H9 (cell line): ENCODE data around the gene TENM3. TPM values are rescaled to one million over a fixed set of nuclear protein-coding genes. Genes with fewer than 3 reads are reported as not detected.

Experiments
- DNase-seq: peaks from one replicate; pipeline ENCODE4 v3.0.0-alpha.2; 2017
- H2AFZ ChIP-seq: one replicate; pipeline ENCODE4 v1.6.1; 2013; ENCODE audit warnings: mild to moderate bottlenecking, low read length, control low read depth, moderate library complexity
- H2AK5ac ChIP-seq: 2 replicates; pipeline ENCODE4 v1.6.1; 2013; ENCODE audit warnings: low read length, control low read depth, mixed read lengths; ENCODE audit not compliant: insufficient read length
- H2BK120ac ChIP-seq: one replicate; pipeline ENCODE4 v1.6.1; 2013; ENCODE audit warnings: low read depth, mild to moderate bottlenecking, low read length, control low read depth, inconsistent platforms; ENCODE audit not compliant: poor library complexity, severe bottlenecking
- H2BK12ac ChIP-seq: 2 replicates; pipeline ENCODE4 v1.6.1; 2013; ENCODE audit warnings: low read length, control low read depth, mixed read lengths, low read depth; ENCODE audit not compliant: insufficient read length
- H2BK15ac ChIP-seq: 2 replicates; pipeline ENCODE4 v1.6.1; 2013; ENCODE audit warnings: low read depth, low read length, control low read depth
- H2BK20ac ChIP-seq: one replicate; pipeline ENCODE4 v1.6.1; 2013; ENCODE audit warnings: low read depth, mild to moderate bottlenecking, low read length, control low read depth, inconsistent platforms; ENCODE audit not compliant: poor library complexity, severe bottlenecking
- H2BK5ac ChIP-seq: 2 replicates; pipeline ENCODE4 v1.6.1; 2013; ENCODE audit warnings: low read length, control low read depth, mixed read lengths; ENCODE audit not compliant: insufficient read length
- H3K14ac ChIP-seq: 2 replicates; pipeline ENCODE4 v1.6.1; 2013; ENCODE audit warnings: low read length, control low read depth; ENCODE audit not compliant: insufficient read depth
- H3K18ac ChIP-seq: 2 replicates; pipeline ENCODE4 v1.6.1; 2013; ENCODE audit warnings: low read depth, mild to moderate bottlenecking, mixed read lengths, low read length, control low read depth; ENCODE audit not compliant: insufficient read length
- H3K23ac ChIP-seq: 2 replicates; pipeline ENCODE4 v1.6.1; 2013; ENCODE audit warnings: low read length, control low read depth, mixed read lengths, low read depth; ENCODE audit not compliant: insufficient read length
- H3K23me2 ChIP-seq: 2 replicates; pipeline ENCODE4 v1.6.1; 2013; ENCODE audit warnings: low read depth, mild to moderate bottlenecking, mixed read lengths, low read length, control low read depth; ENCODE audit not compliant: insufficient read length, poor library complexity, severe bottlenecking
- H3K27ac ChIP-seq: 2 replicates; pipeline ENCODE4 v1.5.1; 2013; ENCODE audit warnings: low read length, control low read depth, mixed read lengths, low read depth; ENCODE audit not compliant: insufficient read length
- H3K27me3 ChIP-seq: 2 replicates; pipeline ENCODE4 v1.6.1; 2013; ENCODE audit warnings: low read length, control low read depth, inconsistent platforms; ENCODE audit not compliant: insufficient read depth
- H3K4ac ChIP-seq: 2 replicates; pipeline ENCODE4 v1.6.1; 2013; ENCODE audit warnings: low read depth, mild to moderate bottlenecking, control low read depth, inconsistent platforms, low read length, moderate library complexity
- H3K4me1 ChIP-seq: 2 replicates; pipeline ENCODE4 v1.6.1; 2013; ENCODE audit warnings: low read length, control low read depth, inconsistent platforms; ENCODE audit not compliant: insufficient read depth
- H3K4me2 ChIP-seq: 2 replicates; pipeline ENCODE4 v1.6.1; 2013; ENCODE audit warnings: low read length, control low read depth, mixed read lengths; ENCODE audit not compliant: insufficient read length, insufficient read depth
- H3K56ac ChIP-seq: 2 replicates; pipeline ENCODE4 v1.6.1; 2013; ENCODE audit warnings: low read depth, mild to moderate bottlenecking, mixed read lengths, low read length, control low read depth; ENCODE audit not compliant: insufficient read length
- H3K79me1 ChIP-seq: 2 replicates; pipeline ENCODE4 v1.6.1; 2013; ENCODE audit warnings: low read depth, mild to moderate bottlenecking, moderate library complexity, low read length, control low read depth, inconsistent platforms; ENCODE audit not compliant: insufficient read depth, poor library complexity, severe bottlenecking
- H3K79me2 ChIP-seq: 2 replicates; pipeline ENCODE4 v1.6.1; 2013; ENCODE audit warnings: low read length, control low read depth, inconsistent platforms; ENCODE audit not compliant: insufficient read depth
- H3K9ac ChIP-seq: 2 replicates; pipeline ENCODE4 v1.6.1; 2013; ENCODE audit warnings: low read length, control low read depth, mixed read lengths; ENCODE audit not compliant: insufficient read length; ENCODE audit errors: extremely low read depth
- H3K9me3 ChIP-seq: one replicate; pipeline ENCODE4 v1.6.1; 2013; ENCODE audit warnings: low read depth, low read length, inconsistent platforms; ENCODE audit not compliant: control insufficient read depth
- H3T11ph ChIP-seq: one replicate; pipeline ENCODE4 v1.6.1; 2013; ENCODE audit warnings: mild to moderate bottlenecking, low read length, control low read depth, inconsistent platforms
- H4K20me1 ChIP-seq: one replicate; pipeline ENCODE4 v1.6.1; 2013; ENCODE audit not compliant: control insufficient read depth, insufficient read length, insufficient read depth
- H4K5ac ChIP-seq: 2 replicates; pipeline ENCODE4 v1.6.1; 2013; ENCODE audit warnings: low read depth, mild to moderate bottlenecking, mixed read lengths, low read length, control low read depth; ENCODE audit not compliant: insufficient read length
- H4K8ac ChIP-seq: replicated peaks from 2 replicates; pipeline ENCODE4 v1.6.1; 2013; ENCODE audit warnings: low read length, control low read depth, mixed read lengths, low read depth; ENCODE audit not compliant: insufficient read length
- H4K91ac ChIP-seq: 2 replicates; pipeline ENCODE4 v1.6.1; 2013; ENCODE audit warnings: low read depth, mild to moderate bottlenecking, moderate library complexity, mixed read lengths, low read length, control low read depth; ENCODE audit not compliant: insufficient read length
- H3K27ac Mint-ChIP-seq, 3 experiments: 2 replicates in 2 of 3; 3 replicates in 1 of 3; pipeline ENCODE4 v1.8.0; 2020 to 2021; ENCODE audit warnings: mixed read lengths in 3 of 3, mild to moderate bottlenecking in 1 of 3, moderate library complexity in 1 of 3
- H3K27me3 Mint-ChIP-seq: 2 replicates; pipeline ENCODE4 v1.8.0; 2021; ENCODE audit warnings: low read depth, mild to moderate bottlenecking, moderate library complexity, mixed read lengths
- H3K36me3 Mint-ChIP-seq, 3 experiments: 2 replicates in 2 of 3; 3 replicates in 1 of 3; pipeline ENCODE4 v1.8.0; 2020 to 2021; ENCODE audit warnings: low read depth in 3 of 3, mixed read lengths in 3 of 3; ENCODE audit not compliant: insufficient read depth in 1 of 3
- H3K4me1 Mint-ChIP-seq, 2 experiments: 2 replicates each; pipeline ENCODE4 v1.8.0; 2020; ENCODE audit warnings: mixed read lengths in 2 of 2
- H3K4me3 Mint-ChIP-seq, 2 experiments: 2 replicates in 1 of 2; 3 replicates in 1 of 2; pipeline ENCODE4 v1.8.0; 2020 to 2021; ENCODE audit warnings: mild to moderate bottlenecking in 2 of 2, mixed read lengths in 2 of 2, moderate library complexity in 1 of 2
- H3K9me3 Mint-ChIP-seq, 2 experiments: 2 replicates in 1 of 2; 3 replicates in 1 of 2; pipeline ENCODE4 v1.8.0; 2020; ENCODE audit warnings: mild to moderate bottlenecking in 2 of 2, mixed read lengths in 2 of 2, moderate library complexity in 1 of 2
- CTCF ChIP-seq: fragments of 200-600 bp; sonication (generic); conservative IDR thresholded peaks from 3 replicates; pipeline ENCODE4 v1.8.0; 2021; ENCODE audit warnings: antibody characterized with exemption, mild to moderate bottlenecking
- WGBS: extraction: QIAGEN DNeasy Blood & Tissue Kit; methylation state at CpG from one replicate; pipeline ENCODE4 v1.1.7; 2013; ENCODE audit warnings: missing lambda C conversion rate, low lambda C conversion rate, mixed read lengths; ENCODE audit not compliant: insufficient read length; ENCODE audit errors: extremely low coverage; 5-methylcytosine and 5-hydroxymethylcytosine counted together
- total RNA-seq: library from RNA; stranded (reverse); gene quantifications from 2 replicates; pipeline ENCODE4 v1.2.1, GENCODE V29; 2021

The TENM3 gene
- total RNA-seq, 1 experiment from 2014 or later, result 49.6 TPM

DNA sequence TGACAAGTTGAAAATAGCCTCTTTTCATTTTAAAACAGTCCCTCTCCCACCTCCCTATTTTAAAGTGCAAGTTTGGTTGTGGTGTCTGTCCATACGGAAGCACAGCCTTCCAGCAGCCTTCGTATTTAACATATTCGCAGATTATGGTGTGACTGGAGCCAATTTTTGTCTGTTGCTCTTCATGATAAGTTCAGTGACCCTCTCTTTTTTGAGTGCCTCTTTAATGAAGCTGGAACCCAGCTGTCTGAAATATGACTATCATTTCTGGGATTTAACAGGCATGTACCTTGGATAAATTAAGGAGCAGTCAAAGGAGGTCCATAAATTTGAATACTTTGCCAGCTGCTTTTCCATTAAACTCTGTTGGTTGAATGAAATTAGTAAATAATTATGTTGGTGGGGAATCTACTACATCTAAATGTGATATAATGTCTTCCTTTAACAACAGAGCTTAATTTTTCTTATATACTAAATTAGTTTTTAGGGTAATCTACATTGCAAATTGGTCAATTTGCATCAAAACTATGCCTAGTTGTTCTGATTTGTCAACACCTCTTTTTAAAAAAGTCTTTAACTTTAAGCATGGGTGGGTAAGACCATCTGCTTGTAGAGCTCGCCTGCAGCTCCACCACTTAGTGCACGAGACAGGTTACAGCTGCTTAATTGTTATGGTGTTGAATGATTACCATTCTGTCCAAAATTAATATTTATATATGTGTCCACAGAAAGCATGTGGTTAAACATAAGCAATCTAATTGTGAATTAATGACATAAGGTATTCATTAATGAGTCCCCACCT lies 457.4 kb downstream of the TENM3 start:
- H2BK20ac ChIP-seq, result no peak overlapping the region
- H2BK12ac ChIP-seq, result no peak overlapping the region
- H2BK5ac ChIP-seq, result no peak overlapping the region
- TF ChIP-seq CTCF, result no peak
- no peak overlapping the region for H2AK5ac ChIP-seq
- no peaks in the 10 kb centered on the region for H4K20me1 ChIP-seq
- no peak overlapping the region for H3T11ph ChIP-seq
- H4K91ac ChIP-seq, result no peak overlapping the region
- no peak for DNase-seq
- Mint-ChIP-seq H3K27ac (peak overlapping the region in 2 of 3 experiments; percentile 70 to 97; a peak in 5 of 7 replicates), H3K4me1 (peaks cover 20 to 21% of the 10 kb centered on the region in 2 experiments), H3K36me3 (peaks cover 0 to 5% (median 5%) of the 10 kb centered on the region in 3 experiments; a peak in 3 of 7 replicates), H3K4me3 (no peak overlapping the region), H3K27me3 (no peaks in the 10 kb centered on the region), H3K9me3 (no peaks in the 10 kb centered on the region)
- H3K18ac ChIP-seq, result no peak overlapping the region
- no peak overlapping the region for H2BK120ac ChIP-seq
- no peak overlapping the region for H3K27ac ChIP-seq
- no peaks in the 10 kb centered on the region for H3K79me2 ChIP-seq
- no peak overlapping the region for H4K5ac ChIP-seq
- H3K23me2 ChIP-seq, result no peaks in the 10 kb centered on the region
- H3K27me3 ChIP-seq, result no peaks in the 10 kb centered on the region
- H3K56ac ChIP-seq, result no peak overlapping the region
- no peak overlapping the region for H2BK15ac ChIP-seq
- no peaks in the 10 kb centered on the region for H3K9me3 ChIP-seq
- no peaks in the 10 kb centered on the region; the same call in 1 of the 2 replicates for H3K4me1 ChIP-seq
- H3K23ac ChIP-seq, result no peak overlapping the region
- no peak overlapping the region for H3K14ac ChIP-seq
- no CpG with 5 or more reads among the region's 5 CpGs for WGBS
- H3K4me2 ChIP-seq, result no peak overlapping the region
- H2AFZ ChIP-seq, result no peak overlapping the region
- no peak overlapping the region for H3K9ac ChIP-seq
- no peak overlapping the region for H3K4ac ChIP-seq
- H3K79me1 ChIP-seq, result no peaks in the 10 kb centered on the region
- H4K8ac ChIP-seq, result no peak overlapping the region
